ENCODE data around the gene PLCB3. TPM values are rescaled to one million over a fixed set of nuclear protein-coding genes. Genes with fewer than 3 reads are reported as not detected.

Gene PLCB3
- total RNA-seq, 1 experiment from 2014 or later, result 80.2 TPM

- Histone ChIP-seq H3K23ac (ENCODE audit: insufficient read length, low read depth, low read length) (no peak overlapping the region), H2AFZ (ENCODE audit: low read length) (no peak overlapping the region), H3K79me2 (ENCODE audit: insufficient read depth, low read length) (peaks cover 9% of the 10 kb centered on the region; the same call in 1 of the 2 replicates), H2AK5ac (ENCODE audit: insufficient read length, low read length) (no peak overlapping the region), H2BK15ac (ENCODE audit: low read depth, low read length) (no peak overlapping the region), H2BK5ac (ENCODE audit: insufficient read length, low read length) (no peak overlapping the region), H2BK20ac (ENCODE audit: low read depth, low read length, poor library complexity, severe bottlenecking) (no peak overlapping the region), H3K4me1 (ENCODE audit: insufficient read depth, low read length) (no peaks in the 10 kb centered on the region), H3K27me3 (ENCODE audit: insufficient read depth, low read length) (no peaks in the 10 kb centered on the region), H3K4me2 (ENCODE audit: insufficient read depth, insufficient read length, low read length) (peak overlapping the region; percentile 81), H4K91ac (ENCODE audit: insufficient read length, low read depth, low read length) (no peak overlapping the region), H3K23me2 (ENCODE audit: insufficient read length, low read depth, low read length, poor library complexity, severe bottlenecking) (peaks cover 16% of the 10 kb centered on the region), H3T11ph (ENCODE audit: low read length) (no peak overlapping the region), H3K27ac (ENCODE audit: insufficient read length, low read depth, low read length) (no peak overlapping the region), H2BK120ac (ENCODE audit: low read depth, low read length, poor library complexity, severe bottlenecking) (no peak overlapping the region), H3K18ac (ENCODE audit: insufficient read length, low read depth, low read length) (no peak overlapping the region), H3K9me3 (ENCODE audit: control insufficient read depth, low read depth, low read length) (no peaks in the 10 kb centered on the region), H3K56ac (ENCODE audit: insufficient read length, low read depth, low read length) (no peak overlapping the region), H3K14ac (ENCODE audit: insufficient read depth, low read length) (no peak overlapping the region; the same call in 1 of the 2 replicates), H3K4ac (ENCODE audit: low read depth, low read length) (no peak overlapping the region), H2BK12ac (ENCODE audit: insufficient read length, low read depth, low read length) (no peak overlapping the region), H4K8ac (replicated peaks; ENCODE audit: insufficient read length, low read depth, low read length) (no peak overlapping the region), H3K79me1 (ENCODE audit: insufficient read depth, low read depth, low read length, poor library complexity, severe bottlenecking) (no peaks in the 10 kb centered on the region), H4K20me1 (ENCODE audit: control insufficient read depth, insufficient read depth, insufficient read length) (no peaks in the 10 kb centered on the region), H3K9ac (ENCODE audit: extremely low read depth, insufficient read length, low read length) (peak overlapping the region; percentile 26), H4K5ac (ENCODE audit: insufficient read length, low read depth, low read length) (no peak overlapping the region)
- TF ChIP-seq, protein P1, sequence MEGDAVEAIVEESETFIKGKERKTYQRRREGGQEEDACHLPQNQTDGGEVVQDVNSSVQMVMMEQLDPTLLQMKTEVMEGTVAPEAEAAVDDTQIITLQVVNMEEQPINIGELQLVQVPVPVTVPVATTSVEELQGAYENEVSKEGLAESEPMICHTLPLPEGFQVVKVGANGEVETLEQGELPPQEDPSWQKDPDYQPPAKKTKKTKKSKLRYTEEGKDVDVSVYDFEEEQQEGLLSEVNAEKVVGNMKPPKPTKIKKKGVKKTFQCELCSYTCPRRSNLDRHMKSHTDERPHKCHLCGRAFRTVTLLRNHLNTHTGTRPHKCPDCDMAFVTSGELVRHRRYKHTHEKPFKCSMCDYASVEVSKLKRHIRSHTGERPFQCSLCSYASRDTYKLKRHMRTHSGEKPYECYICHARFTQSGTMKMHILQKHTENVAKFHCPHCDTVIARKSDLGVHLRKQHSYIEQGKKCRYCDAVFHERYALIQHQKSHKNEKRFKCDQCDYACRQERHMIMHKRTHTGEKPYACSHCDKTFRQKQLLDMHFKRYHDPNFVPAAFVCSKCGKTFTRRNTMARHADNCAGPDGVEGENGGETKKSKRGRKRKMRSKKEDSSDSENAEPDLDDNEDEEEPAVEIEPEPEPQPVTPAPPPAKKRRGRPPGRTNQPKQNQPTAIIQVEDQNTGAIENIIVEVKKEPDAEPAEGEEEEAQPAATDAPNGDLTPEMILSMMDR (conservative IDR thresholded peaks at IDR 0.05), result no peak
- Mint-ChIP-seq H3K4me3 (peak overlapping the region; percentile 85 to 93), H3K36me3 (ENCODE audit: insufficient read depth in 1 of 3, low read depth in 3 of 3) (peaks cover 13 to 45% (median 26%) of the 10 kb centered on the region in 3 experiments), H3K4me1 (peaks cover 22 to 28% of the 10 kb centered on the region in 2 experiments), H3K27me3 (ENCODE audit: low read depth) (no peaks in the 10 kb centered on the region), H3K9me3 (no peaks in the 10 kb centered on the region), H3K27ac (peak overlapping the region in 2 of 3 experiments; percentile 93 to 99; a peak in 4 of 7 replicates)
- no CpG with 5 or more reads among the region's 63 CpGs for WGBS (ENCODE audit: extremely low coverage, insufficient read length, low lambda C conversion rate)
- peak; percentile 75 for DNase-seq
Measured at GRCh38 chr11:64241491-64242374, 9.6 kb upstream of the PLCB3 start.

All from H9 (cell line).